Pancreas (tissue), 10 donors: Measurements from ENCODE around the gene SENP5. TPM values are rescaled to one million over a fixed set of nuclear protein-coding genes. Genes with fewer than 3 reads are reported as not detected.
"Not testable (repeated sequence)": the region's sequence is repeated elsewhere in the genome, so short reads cannot be mapped to it uniquely, and the experiment has no call there.

ENCODE experiments used
- ATAC-seq, 4 donors: fragments of 200-7000 bp; cut with Tn5 transposase; one replicate each; pipeline versions ENCODE4 v1.8.0 to v1.9.1; 2020; ENCODE audit warnings: mild to moderate bottlenecking in 4 of 4, moderate library complexity in 4 of 4
- DNase-seq, 6 donors: peaks; one replicate each; pipeline ENCODE4 v3.0.0-alpha.2; 2020
- FAIRE-seq: peaks from 2 replicates; lab custom pipeline; 2012; peaks lifted over from hg19 to GRCh38; lab: Jason Lieb, UNC
- H3K27ac ChIP-seq, 4 donors: fragments of 200-600 bp; sonication (generic); 1 replicate in 3 of 4; 2 replicates in 1 of 4; pipeline versions ENCODE4 v1.5.0 to v1.8.0; 2020
- H3K27me3 ChIP-seq, 4 donors: fragments of 200-600 bp; one replicate each; pipeline ENCODE4 v1.8.0; 2021
- H3K36me3 ChIP-seq, 3 donors: fragments of 200-600 bp; sonication (generic) in 1 of 3; one replicate each; pipeline versions ENCODE4 v1.5.0 to v1.8.0; 2020 to 2021
- H3K4me1 ChIP-seq, 3 donors: fragments of 200-600 bp; one replicate each; pipeline ENCODE4 v1.8.0; 2021
- H3K4me3 ChIP-seq, 4 donors: fragments of 200-600 bp; sonication (generic) in 2 of 4; one replicate each; pipeline versions ENCODE4 v1.5.0 to v1.8.0; 2020 to 2021
- H3K9me3 ChIP-seq, 4 donors: fragments of 200-600 bp; one replicate each; pipeline ENCODE4 v1.8.0; 2021
- CTCF ChIP-seq, 4 donors: fragments of 200-600 bp; sonication (generic) in 3 of 4; IDR thresholded peaks; one replicate each; pipeline versions ENCODE4 v1.5.0 to v1.8.0; 2021; ENCODE audit warnings: antibody characterized with exemption in 4 of 4
- WGBS, 2 donors: extraction: QIAGEN DNeasy Blood & Tissue Kit; methylation state at CpG; one replicate each; pipeline ENCODE4 v1.1.7; 2013; 5-methylcytosine and 5-hydroxymethylcytosine counted together
- intact Hi-C, 3 donors: fragments of 100-400 bp; cut with DNase I; formaldehyde crosslinking; loops; one replicate each; pipeline versions ENCODE4 v1.11.1 to v1.14.2; 2022
- polyA plus RNA-seq, 2 donors: library from polyadenylated mRNA; stranded (reverse); fragments of 200-250 nt; gene quantifications; one replicate each; pipeline ENCODE4 v1.2.3, GENCODE V29; 2013
- total RNA-seq, 6 donors: library from RNA; stranded (reverse); fragmentation: NEBNext Ultra II Directional in 4 of 6; extraction: Animal tissue kit (Norgen Biotek cat#: 25700) in 4 of 6; gene quantifications; one replicate each; pipeline versions ENCODE4 v1.2.1 to v1.2.4, GENCODE V29; 2021 to 2023
- donor health status: healthy with polysubstance abuse.
- donor health status: DM: no; HTN: no; CAD: no; lungs with moderate emphysema.
- donor health status: DM: no; HTN: no; CAD: no.
- donor health status: control.
- donor health status: control.
- donor health status: Bipolar disorder and iron deficiency.
- donor health status: DM: yes; HTN: yes; CAD: no.
- donor health status: DM: no; HTN: no; CAD: no.
- donor health status: DM: no; HTN: no; CAD: no.
- donor health status: DM: yes; HTN: yes; CAD: no.

The SENP5 gene
- total RNA-seq = 10 to 100 TPM in 5 of 6 donors, 1 to 10 TPM in 1; 8.8 to 16.2 (median 11.9) TPM
- polyA plus RNA-seq = 1 to 10 TPM; 5.7 to 8.2 TPM

GRCh38 chr3:196867507-196868296, at the start of gene SENP5:
Gene SENP5, plus strand, starts transcription at chr3:196867920. Its CDS starts 17,262 bp downstream, at chr3:196885182.
- H3K4me1 ChIP-seq = peaks cover 0 to 11% (median 9%) of the 10 kb centered on the region in 3 donors
- no peaks in the 10 kb centered on the region for H3K36me3 ChIP-seq
- FAIRE-seq (no peak), DNase-seq (peak; percentile 88 to 97 (median 91)), ATAC-seq (peak; percentile 99)
- H3K9me3 ChIP-seq = no peaks in the 10 kb centered on the region
- peak within 1 kb of the TSS; percentile 73 to 99 (median 96) for H3K4me3 ChIP-seq
- no peak for TF ChIP-seq CTCF (IDR thresholded peaks at IDR 0.05)
- intact Hi-C loops = no loop called here
- 0 to 1% methylated on average over 65 to 93 of the region's 93 CpGs for WGBS, 2 donors
- H3K27ac ChIP-seq = peak within 1 kb of the TSS; percentile 86 to 93 (median 88)
- no peaks in the 10 kb centered on the region for H3K27me3 ChIP-seq

- Histone ChIP-seq H3K27me3 (no peaks in the 10 kb centered on the region), H3K27ac (no peak overlapping the region), H3K9me3 (no peaks in the 10 kb centered on the region), H3K4me1 (no peaks in the 10 kb centered on the region), H3K36me3 (peaks cover 0 to 51% (median 29%) of the 10 kb centered on the region in 3 donors), H3K4me3 (no peak overlapping the region)
- intact Hi-C loops = no loop called here
- 93 to 96% methylated on average over 6 of the region's 6 CpGs for WGBS, 2 donors
- DNase-seq (no peak), FAIRE-seq (no peak), ATAC-seq (no peak)
- TF ChIP-seq CTCF (IDR thresholded peaks at IDR 0.05) = no peak
These were observed 45.8 kb upstream of the SENP5 start for GRCh38 chr3:196821806-196822355.

GRCh38 chr3:196829651-196830050, 38.1 kb upstream of the SENP5 start:
- H3K27me3 ChIP-seq, H3K9me3 ChIP-seq, intact Hi-C loops, H3K27ac ChIP-seq, H3K4me1 ChIP-seq, H3K4me3 ChIP-seq, ATAC-seq, FAIRE-seq, DNase-seq: not testable (repeated sequence)
- WGBS, 2 donors = 90 to 93% methylated on average over 3 of the region's 3 CpGs
- peaks cover 0 to 17% (median 2%) of the 10 kb centered on the region in 3 donors for H3K36me3 ChIP-seq

GRCh38 chr3:196835086-196835485, 32.6 kb upstream of the SENP5 start:
- Histone ChIP-seq H3K27me3 (no peaks in the 10 kb centered on the region), H3K9me3 (no peaks in the 10 kb centered on the region), H3K27ac (no peak overlapping the region), H3K4me1 (no peaks in the 10 kb centered on the region), H3K4me3 (no peak overlapping the region), H3K36me3 (peaks cover 0 to 9% (median 0%) of the 10 kb centered on the region in 3 donors)
- no peak for ATAC-seq
- intact Hi-C loops = loop anchor here in 1 of 3 donors (5.0 kb wide), 1 partner anchor 132 kb away; the partner anchor contains the start of gene PIGZ
- no peak for FAIRE-seq
- TF ChIP-seq CTCF (IDR thresholded peaks at IDR 0.05) = no peak
- no peak for DNase-seq
- 53 to 65% methylated on average over 8 of the region's 8 CpGs for WGBS, 2 donors

GRCh38 chr3:196836626-196837025, 31.1 kb upstream of the SENP5 start:
- DNase-seq, FAIRE-seq, H3K27me3 ChIP-seq, ATAC-seq, H3K4me3 ChIP-seq, H3K4me1 ChIP-seq, H3K36me3 ChIP-seq, H3K9me3 ChIP-seq, H3K27ac ChIP-seq: not testable (repeated sequence)
- intact Hi-C loops = loop anchor here in 1 of 3 donors (5.0 kb wide), 1 partner anchor 131 kb away; the partner anchor contains the start of gene PIGZ
- 86 to 90% methylated on average over 1 of the region's 1 CpG for WGBS, 2 donors
